Left lobe of liver (tissue), 2 donors: ENCODE results near the gene ABCA2. TPM values are rescaled to one million over a fixed set of nuclear protein-coding genes. Genes with fewer than 3 reads are reported as not detected.
A peak's percentile ranks its signal among the peaks of the same experiment; 100 is the strongest.

Experiments used
- ATAC-seq: fragments of 200-7000 bp; cut with Tn5 transposase; one replicate; pipeline ENCODE4 v1.9.1; 2020; ENCODE audit warnings: mild to moderate bottlenecking, moderate library complexity
- DNase-seq: peaks from one replicate; pipeline ENCODE4 v3.0.0-alpha.2; 2020; ENCODE audit warnings: low spot score
- total RNA-seq: library from RNA; stranded (reverse); gene quantifications from one replicate; pipeline ENCODE4 v1.2.1, GENCODE V29; 2021
- donor health status: DM: no; HTN: no; CAD: no; lungs with moderate emphysema.
- donor health status: DM: no; HTN: yes; CAD: no.

ABCA2 gene
- 61.2 TPM for total RNA-seq

GRCh38 chr9:137027369-137028262 is at the start of gene ABCA2:
Gene ABCA2 (minus strand): TSS chr9:137028237. CDS start chr9:137028140, 97 bp downstream.
- ATAC-seq (peak; percentile 10), DNase-seq (no peak)

DNA sequence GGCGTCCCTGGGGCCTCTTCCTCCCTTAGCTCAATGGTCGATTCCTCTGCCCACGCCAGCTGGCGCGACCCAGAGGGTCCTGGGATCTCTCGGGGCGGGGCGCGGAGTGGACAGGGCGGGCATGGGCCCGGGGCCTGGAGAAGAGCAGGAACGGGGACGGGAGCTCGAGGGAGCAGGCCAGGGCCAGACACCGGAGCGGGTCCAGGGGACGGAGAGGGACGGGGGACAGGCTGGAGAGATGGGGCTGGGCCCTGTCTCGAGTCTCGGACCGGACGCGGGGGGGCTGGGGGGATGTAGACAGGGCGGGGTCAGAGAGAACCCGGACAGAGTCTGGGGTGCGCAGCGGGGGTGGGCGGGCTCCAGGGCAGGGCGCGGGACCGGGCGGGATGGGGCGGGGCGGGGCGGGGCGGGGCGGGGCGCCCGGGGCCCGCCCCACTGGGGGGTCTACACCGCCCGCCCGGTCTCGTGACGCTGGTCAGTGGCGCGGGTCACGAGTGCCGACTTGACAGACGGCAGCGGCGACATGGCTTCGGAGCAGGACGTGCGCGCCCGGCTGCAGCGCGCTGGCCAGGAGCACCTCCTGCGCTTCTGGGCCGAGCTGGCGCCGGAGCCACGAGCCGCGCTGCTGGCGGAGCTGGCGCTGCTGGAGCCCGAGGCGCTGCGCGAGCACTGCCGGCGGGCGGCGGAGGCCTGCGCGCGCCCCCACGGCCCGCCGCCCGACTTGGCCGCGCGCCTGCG is 49.1 kb upstream of the ABCA2 start, which contains the start of gene UAP1L1:
Gene UAP1L1, plus strand, starts transcription at position 508 of the 738 bp plus-strand sequence. Its CDS starts 16 bp downstream, at position 524.
- no peak for DNase-seq
- peak; percentile 53 for ATAC-seq

GRCh38 chr9:137076636-137077009 is 48.6 kb upstream of the ABCA2 start:
- ATAC-seq (no peak), DNase-seq (no peak)

DNA sequence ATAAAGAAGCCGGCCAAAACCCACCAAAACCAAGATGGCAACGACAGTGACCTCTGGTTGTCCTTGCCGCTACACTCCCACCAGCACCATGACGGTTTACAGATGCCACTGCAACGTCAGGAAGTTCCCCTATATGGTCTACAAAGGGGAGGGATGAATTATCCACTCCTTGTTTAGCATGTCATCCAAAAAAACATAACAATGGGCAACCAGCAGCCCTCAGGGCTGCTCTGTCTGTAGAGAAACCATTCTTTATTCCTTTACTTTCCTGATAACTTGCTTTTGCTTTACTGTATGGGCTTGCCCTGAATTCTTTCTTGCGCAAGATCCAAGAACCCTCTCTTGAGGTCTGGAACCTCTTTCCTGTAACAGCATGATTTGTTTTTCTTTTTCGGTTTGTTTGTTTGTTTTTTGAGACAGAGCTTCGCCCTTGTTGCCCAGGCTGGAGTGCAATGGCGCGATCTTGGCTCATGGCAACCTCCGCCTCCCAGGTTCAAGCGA is 47.3 kb upstream of the ABCA2 start:
- ATAC-seq = no peak

DNA sequence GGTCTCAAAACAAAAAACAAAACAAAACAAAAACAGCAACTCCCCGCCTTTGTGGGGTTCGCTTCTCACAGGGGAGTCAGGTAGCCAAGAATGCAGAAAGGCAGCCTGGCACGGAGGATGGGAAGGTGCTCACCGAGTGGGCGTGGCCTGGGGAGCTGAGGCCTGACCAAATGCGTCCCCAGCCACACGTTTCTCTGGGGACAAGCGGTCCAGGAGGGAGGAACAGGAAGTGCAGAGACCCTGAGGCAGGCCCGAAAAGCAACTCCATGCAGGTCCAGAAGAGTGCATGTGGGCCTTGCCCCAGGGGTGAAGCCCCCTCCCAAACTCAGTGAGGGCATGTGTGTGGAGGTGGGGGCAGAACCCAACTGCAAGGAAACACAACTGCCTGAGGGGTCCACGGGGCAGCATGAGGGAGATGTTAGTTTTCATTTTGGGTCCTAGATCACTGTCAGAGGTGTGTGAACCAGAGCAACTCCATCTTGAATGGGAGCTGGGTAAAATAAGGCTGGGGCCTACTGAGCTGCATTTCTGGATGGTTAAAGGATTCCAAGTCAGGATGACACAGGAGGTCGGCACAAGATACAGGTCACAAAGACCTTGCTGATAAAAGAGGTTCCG is 46.7 kb upstream of the ABCA2 start:
- ATAC-seq = no peak
- no peak for DNase-seq

More for the DNA sequence above, 47.3 kb upstream of the ABCA2 start:
- DNase-seq = no peak

- DNase-seq (no peak), ATAC-seq (no peak)
Measured at GRCh38 chr9:137073992-137074399, 46.0 kb upstream of the ABCA2 start.

GRCh38 chr9:137071282-137071681 is 43.2 kb upstream of the ABCA2 start:
- no peak for DNase-seq

DNA sequence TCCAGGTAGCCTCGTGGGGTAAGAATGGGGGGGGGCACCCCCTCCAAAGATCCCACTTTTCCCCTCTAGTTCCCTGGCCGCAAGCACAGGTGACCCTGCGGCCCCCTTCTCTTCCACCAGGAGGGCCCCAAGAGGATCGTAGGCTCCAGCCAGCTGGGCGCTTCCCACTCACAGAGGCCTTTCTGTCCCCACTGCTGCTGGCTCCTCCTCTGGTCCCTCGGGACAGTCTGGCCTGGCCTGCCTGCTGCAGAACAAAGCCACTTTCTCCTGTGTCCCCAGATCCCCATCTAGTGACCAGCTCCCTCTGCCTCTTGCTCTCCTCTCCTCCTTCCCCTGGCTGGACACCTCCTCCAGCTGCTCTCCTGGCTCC is 42.9 kb upstream of the ABCA2 start:
- no peak for DNase-seq
- peak; percentile 2 for ATAC-seq

More at GRCh38 chr9:137071282-137071681, 43.2 kb upstream of the ABCA2 start:
- ATAC-seq = no peak

DNA sequence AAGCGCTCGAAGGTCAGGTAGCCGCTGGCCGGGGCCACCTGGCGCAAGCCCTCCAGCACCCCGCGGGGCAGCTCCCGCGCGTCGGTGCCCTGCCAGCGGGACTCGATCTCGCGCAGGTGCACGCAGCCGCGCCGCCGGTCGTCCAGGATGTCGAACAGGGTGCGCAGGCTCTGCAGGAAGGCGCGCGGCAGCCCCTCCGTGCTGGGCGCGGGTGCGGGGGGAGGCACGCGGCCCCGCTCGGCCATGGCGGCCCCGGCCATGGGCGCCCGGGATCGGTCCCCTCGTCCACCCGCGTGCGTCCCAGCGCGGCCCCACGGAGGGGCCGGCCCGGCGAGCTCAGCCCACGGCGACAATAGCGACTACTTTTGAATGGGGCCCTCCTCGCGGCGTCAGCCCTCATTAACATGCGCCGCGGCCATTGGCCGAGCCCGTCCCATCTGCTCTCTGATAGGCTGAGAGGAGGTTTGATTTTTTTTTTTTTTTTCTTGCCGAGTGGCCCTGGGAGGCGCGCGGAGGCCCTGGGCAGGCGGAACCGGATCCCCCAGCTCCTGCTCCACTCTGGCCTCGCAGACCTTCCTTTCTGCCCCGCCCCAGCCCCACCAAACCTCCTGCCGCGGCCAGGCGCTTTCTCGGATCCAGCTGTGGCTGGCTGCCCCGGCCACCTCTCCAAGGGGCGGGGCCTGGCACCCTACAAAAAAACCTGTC is 42.3 kb upstream of the ABCA2 start, which contains the start of gene SAPCD2:
Gene SAPCD2, minus strand, starts transcription at position 357 of the 705 bp plus-strand sequence. Its CDS starts 97 bp downstream, at position 260.
- DNase-seq = peak; percentile 79
- peak; percentile 82 for ATAC-seq

DNA sequence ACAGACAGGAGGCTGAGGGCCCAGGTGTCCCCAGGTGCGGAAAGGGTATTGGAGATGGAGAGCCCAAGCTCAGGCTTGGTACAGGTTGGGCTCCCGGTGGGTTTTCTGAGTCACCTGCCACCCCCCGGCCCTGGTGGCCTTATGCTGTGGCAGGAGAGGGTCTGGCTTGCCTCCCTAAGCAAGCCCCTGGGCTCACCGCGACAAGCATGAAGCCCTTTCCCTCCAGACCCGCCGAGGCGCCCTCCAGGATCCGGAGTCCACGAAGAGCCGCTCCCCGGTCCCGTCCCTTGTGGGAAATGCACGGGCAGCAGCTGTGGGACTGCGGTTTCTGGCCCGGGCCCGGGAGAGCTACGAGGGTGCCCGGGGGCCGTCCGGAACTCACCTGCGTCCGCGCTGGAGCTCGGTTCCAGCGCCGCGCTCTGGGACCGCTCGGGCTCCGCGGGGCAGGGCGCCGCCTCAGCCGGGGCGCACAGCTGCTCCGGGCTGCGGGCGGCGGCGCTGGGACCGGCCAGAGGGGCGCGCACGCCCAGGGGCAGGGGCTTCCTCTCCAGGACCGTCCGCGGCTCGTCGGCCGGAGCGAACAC is 41.6 kb upstream of the ABCA2 start:
- DNase-seq (no peak), ATAC-seq (no peak)

GRCh38 chr9:137068539-137069507 is 40.8 kb upstream of the ABCA2 start:
- DNase-seq = no peak
- ATAC-seq = no peak

GRCh38 chr9:137067860-137068538 is 40.0 kb upstream of the ABCA2 start:
- peak; percentile 78 for ATAC-seq
- DNase-seq = peak; percentile 86

GRCh38 chr9:137066096-137066861 is 38.2 kb upstream of the ABCA2 start:
- no peak for ATAC-seq
- DNase-seq = no peak

DNA sequence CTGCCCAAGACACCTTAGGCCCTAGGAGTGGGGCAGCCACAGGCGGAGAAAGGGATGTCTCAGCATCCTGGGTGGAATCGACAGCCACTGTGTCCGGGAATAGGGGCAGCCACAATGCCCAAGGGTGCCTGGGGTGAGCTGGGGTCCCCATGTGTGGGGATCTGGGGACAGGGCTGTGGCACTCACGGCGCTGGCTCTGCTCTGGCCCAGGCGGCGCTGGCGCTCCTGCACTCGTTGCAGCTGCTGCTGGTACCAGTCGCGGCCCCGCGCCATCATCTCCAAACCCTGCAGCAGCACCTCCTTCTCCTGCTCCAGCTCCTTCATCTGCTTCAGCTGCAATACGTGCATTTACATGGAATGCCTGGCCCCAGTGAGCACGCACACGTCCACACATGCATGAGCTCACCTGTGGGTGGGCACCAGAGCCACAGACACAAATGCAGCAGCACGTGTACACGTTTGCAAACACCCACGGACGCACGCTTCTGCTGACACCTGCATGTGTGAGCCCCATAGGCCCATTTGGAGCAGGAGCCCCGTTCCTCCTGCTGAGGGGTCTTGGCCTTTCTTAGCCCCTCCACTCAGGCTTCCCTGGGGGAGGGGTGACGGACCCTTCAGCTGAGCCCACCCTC is 37.4 kb upstream of the ABCA2 start:
- no peak for DNase-seq
- no peak for ATAC-seq

DNA sequence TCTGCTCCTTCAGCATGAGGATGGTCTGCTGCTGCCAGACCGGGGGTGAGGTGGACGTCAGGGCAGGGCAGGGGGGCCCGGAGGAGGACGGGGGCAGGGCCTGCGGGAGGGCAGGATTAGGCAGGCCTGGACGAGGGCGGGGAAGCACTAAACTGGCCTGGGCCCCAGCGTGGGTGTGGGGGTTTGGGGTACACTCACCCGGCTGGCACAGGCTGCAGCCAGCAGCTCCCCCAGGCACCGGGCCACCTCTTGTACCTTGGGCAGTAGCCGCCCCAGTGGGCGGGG is 36.8 kb upstream of the ABCA2 start:
- ATAC-seq (no peak), DNase-seq (no peak)

DNA sequence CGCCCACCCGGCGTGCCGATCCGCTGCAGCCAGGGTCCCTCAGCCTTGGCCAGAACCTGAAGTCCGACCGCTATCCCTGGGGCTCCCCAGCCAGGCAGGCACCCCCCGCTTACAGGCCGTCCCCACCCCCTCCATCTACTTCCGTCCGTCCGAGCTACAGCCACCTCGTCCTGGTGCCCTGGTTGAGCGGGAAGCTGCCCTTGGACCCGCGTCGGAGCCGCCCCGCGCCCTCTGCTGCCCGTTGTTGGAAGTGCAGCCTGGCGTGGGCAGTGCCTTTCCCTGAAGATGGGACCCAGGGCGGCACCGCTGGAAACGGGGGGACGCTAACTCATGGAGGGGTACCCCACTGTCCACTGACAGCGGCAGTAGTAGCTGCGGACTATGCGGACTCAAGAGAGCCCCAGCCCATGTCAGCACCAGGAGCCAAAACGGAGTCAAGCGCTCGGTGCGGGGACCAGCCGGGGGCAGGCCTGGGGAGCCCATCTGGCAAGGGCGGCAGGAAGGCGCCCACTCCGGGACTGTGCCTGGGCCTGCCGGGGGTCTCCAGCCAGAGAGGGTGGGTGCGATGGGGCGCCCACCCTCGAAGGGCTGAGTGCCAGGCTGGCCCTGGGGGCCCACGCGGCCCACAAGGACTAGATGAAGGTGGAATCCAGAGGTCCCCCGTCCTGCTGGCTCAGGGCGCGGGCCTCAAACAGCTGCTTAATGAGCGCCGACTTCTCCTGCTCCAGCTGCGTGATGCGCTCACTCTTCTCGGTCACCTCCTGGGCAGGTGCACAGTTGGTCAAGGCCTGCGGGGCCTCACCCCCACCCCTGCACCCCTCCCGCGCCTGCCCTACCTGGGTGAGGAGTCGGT is 36.2 kb upstream of the ABCA2 start:
- peak; percentile 75 for DNase-seq
- peak; percentile 91 for ATAC-seq
